HG03432 (cell line): ENCODE measurements around the gene IGHMBP2.

Experiments used
- ATAC-seq: cut with Tn5 transposase; IDR thresholded peaks from one replicate; pipeline ENCODE4 v1.9.1; 2021; ENCODE audit warnings: mild to moderate bottlenecking, moderate library complexity; ENCODE audit not compliant: unreplicated experiment

IGHMBP2 gene

DNA sequence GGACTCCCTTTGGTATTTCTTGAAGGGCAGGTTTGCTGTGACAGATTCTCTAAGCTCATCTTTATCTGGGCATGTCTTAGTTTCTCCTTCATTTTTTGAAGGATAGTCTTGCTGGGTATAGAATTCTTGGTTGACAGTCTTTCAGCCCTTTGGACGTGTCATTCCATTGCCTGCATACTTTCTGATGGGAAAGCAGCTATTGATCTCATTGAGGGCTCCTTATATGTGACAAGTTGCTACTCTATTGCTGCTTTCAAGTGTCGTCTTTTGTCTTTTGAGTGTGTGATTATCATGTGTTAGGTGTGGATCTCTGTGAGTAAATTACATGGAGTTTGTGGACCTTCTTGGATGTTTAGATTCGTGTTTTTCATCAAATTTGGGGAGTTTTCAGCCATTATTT lies 21.9 kb downstream of the IGHMBP2 start:
- no peak for ATAC-seq

DNA sequence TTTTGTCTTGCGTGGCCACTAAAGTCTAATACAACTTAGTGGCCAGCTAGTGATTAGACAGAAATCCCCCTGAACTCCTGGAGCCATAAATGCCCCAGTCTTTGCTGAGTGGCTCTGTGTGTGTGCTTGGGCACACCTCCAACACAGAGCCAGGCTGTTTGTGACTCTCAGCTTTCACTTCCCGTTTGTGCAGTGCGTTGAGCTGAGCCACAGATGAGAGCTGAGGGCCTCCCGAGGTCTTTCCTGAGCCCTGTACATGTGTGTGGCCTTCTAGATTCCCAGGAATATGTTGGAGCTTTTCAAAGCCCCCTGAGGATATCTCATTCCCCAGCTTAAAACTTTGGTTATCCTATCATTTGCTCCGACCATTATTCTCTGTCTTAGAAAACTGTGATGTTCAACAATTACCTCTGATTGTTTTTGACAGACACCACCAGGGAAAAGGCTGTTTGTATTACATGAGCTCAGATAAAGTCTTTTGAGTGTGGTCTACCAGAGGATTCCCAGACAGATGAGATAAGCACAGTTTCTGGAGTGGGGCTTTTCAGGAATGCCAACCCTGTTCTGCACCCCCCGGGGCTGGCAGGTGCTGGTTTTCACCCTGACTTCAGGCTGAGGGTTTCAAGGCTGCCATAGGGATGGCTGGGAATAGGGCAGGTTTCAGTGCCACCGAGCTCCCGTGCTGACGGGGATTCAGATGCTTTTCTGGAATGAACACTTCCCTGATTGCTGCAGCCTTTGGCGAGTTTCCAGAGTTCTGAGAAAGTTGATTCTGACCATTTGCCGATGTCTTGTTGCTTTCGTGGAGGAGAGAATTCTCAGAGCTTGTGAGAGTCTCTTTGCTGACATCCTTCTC lies 23.8 kb downstream of the IGHMBP2 start:
- no peak for ATAC-seq

GRCh38 chr11:68928136-68928880 lies 24.6 kb downstream of the IGHMBP2 start:
- no peak for ATAC-seq

GRCh38 chr11:68929135-68929534 lies 25.4 kb downstream of the IGHMBP2 start:
- no peak for ATAC-seq

GRCh38 chr11:68929706-68930570 lies 26.2 kb downstream of the IGHMBP2 start:
- no peak for ATAC-seq

DNA sequence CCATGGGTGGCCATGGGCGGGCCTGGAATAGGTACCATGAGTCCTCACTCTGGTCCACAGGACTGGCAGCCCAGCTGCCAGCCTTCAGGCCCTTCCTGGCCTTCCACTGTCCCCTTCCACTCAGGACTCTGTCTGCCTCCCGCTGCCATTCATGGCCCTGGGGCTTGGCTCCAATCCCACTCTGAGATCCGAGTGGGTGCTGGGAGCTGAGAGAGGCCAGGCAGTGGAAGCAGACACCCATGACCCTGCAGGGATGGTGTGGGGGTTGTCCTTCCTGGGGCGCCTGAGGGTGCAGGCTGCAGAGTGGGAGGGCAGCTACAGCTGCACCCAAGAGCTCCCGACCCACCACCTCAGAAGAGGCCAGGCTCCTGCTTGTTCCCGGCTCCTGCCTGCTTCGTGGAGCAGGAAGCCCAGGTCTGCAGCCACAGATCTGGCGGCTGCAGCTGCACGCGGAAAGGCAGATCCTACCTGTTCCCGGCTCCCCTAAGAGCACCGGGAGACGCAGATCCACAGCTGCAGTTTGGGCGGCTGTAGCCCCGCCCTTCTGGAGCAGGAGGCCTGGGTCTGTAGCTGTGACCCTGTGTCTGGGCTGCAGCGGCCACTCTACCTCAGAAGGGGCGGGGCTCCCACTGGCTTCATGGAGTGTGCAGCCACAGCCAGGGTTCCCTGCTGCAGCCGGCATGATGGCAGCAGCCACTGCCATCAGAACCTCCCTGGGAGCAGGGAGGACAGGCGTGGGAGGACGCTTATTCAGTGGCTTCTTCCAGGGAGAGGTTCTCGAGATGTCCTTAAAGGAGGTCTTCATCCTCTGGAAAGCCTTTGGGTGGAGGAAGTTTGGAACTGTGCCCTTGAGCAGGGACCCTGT lies 27.5 kb downstream of the IGHMBP2 start:
- ATAC-seq, result no peak

- no peak for ATAC-seq
These were observed 28.2 kb downstream of the IGHMBP2 start for GRCh38 chr11:68931911-68932310.

DNA sequence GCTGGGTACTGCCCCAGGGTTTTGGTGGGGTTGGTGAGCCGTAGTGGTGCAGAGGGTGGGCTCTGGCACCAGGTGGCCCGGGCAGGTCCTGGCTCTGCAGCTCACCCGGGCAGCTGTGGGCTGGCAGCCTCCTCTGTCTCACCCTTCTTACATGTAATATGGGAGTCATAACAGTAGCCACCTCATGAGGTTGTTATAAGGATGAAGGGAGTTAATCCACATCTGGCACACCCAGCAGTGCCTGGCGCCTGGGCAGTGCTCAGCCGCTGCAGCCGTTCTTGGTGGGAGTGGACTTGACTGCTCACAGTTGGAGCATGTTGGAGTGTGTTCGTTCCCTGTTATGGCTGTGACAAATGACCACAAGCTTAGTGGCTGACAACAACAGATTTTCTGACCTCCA lies 28.7 kb downstream of the IGHMBP2 start:
- ATAC-seq, result no peak

- no peak for ATAC-seq
These were observed 29.4 kb downstream of the IGHMBP2 start for GRCh38 chr11:68932933-68933577.

DNA sequence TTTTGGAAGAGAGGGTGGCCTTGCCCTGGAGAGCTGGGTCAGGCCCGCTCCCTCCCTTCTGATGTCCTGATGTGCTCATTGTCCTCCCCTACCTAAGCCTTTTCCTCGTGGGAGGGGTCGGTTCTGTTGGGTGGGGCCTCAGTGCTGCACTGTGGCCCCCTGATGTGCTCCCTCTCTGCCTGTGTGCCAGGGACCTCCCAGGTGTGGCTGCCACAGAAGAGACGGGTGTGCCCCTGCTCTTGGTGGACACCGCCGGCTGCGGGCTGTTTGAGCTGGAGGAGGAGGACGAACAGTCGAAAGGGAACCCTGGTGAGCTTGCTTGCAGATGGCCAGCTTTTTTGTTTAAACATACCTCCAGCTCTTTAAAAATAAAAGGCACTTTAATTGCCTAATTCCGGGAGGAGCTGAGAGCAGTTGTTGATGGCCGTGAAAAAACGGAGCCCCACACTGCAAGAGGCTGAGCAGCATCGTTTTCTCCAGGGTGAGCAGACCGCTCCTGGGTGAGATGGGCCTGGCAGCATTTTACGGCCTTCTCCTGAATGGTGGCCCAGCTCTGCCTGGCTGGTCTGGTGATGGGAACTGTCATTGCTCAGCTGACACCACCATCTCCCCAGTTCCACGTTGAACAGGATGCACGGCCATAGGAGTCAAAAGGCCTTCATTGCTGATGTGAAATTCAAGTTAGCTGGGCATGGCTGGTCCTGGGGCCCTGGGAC lies 30.1 kb downstream of the IGHMBP2 start:
- ATAC-seq, result no peak

- ATAC-seq, result no peak
These were observed 30.6 kb downstream of the IGHMBP2 start for GRCh38 chr11:68934321-68934645.

GRCh38 chr11:68934666-68935065 lies 31.0 kb downstream of the IGHMBP2 start:
- no peak for ATAC-seq

DNA sequence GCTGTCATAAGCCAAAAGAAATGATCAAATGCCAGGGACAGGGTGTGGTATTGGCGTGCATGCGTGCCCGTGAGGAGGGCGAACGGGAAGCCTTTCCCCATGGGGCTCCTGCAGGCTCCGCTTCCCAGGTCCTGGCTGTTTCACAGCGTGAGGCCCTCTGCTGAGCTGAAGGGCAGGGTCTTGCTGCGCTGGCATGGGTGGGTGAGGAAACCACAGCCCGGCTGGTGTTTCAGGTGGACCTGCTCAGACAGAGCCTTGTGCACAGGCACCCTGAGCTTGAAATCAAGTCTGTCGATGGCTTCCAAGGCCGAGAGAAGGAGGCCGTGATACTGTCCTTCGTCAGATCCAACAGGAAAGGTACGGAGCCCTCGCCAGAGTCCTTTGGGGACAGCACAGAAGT lies 31.4 kb downstream of the IGHMBP2 start:
- no peak for ATAC-seq

GRCh38 chr11:68935516-68936357 lies 32.0 kb downstream of the IGHMBP2 start:
- no peak for ATAC-seq

- ATAC-seq, result no peak
These were observed 32.6 kb downstream of the IGHMBP2 start for GRCh38 chr11:68936358-68936636.

- ATAC-seq, result no peak
These were observed 33.3 kb downstream of the IGHMBP2 start for GRCh38 chr11:68936676-68937620.

GRCh38 chr11:68938088-68938487 lies 34.4 kb downstream of the IGHMBP2 start:
- no peak for ATAC-seq
